HEK293 (cell line): ENCODE data around the gene CNKSR3.

Experiments used
- CTCF ChIA-PET: fragments of 350-600 bp; formaldehyde crosslinking; extraction: SDS; loops from one replicate; lab custom pipeline; 2021; ENCODE audit warnings: antibody characterized with exemption; lab: Yijun Ruan, JAX
- POLR2A ChIA-PET: fragments of 300-600 bp; formaldehyde crosslinking; extraction: SDS; loops from one replicate; lab custom pipeline; 2020; ENCODE audit warnings: antibody characterized with exemption, inconsistent platforms; lab: Yijun Ruan, JAX
- H3K27ac ChIP-seq: fragments of 200-500 bp; sonication (Bioruptor generic); 2 replicates; pipeline ENCODE4 v1.5.1; 2014; ENCODE audit warnings: low read depth, low read length, control low read depth, inconsistent platforms; ENCODE audit errors: extremely low read depth
- H3K36me3 ChIP-seq, 2 experiments: fragments of 200-500 bp in 1 of 2; sonication (Bioruptor generic) in 1 of 2; 1 replicate in 1 of 2; 2 replicates in 1 of 2; pipeline ENCODE4 v1.5.1; 2014 to 2017; ENCODE audit warnings: inconsistent platforms in 2 of 2, low read length in 2 of 2; ENCODE audit not compliant: control insufficient read depth in 2 of 2, insufficient read depth in 1 of 2
- H3K4me1 ChIP-seq: fragments of 200-500 bp; sonication (Bioruptor generic); 2 replicates; pipeline ENCODE4 v1.5.1; 2014; ENCODE audit warnings: mild to moderate bottlenecking, low read length, inconsistent platforms; ENCODE audit not compliant: control insufficient read depth, insufficient read depth
- H3K4me3 ChIP-seq: 2 replicates; pipeline ENCODE4 v1.5.1; 2011; ENCODE audit warnings: low read depth, mild to moderate bottlenecking, control low read depth, low read length, moderate library complexity
- H3K9me3 ChIP-seq: fragments of 200-500 bp; sonication (Bioruptor generic); 2 replicates; pipeline ENCODE4 v1.5.1; 2014; ENCODE audit warnings: low read depth, low read length, inconsistent platforms; ENCODE audit not compliant: control insufficient read depth, insufficient read depth
- HOXC10 ChIP-seq: sonication (generic); formaldehyde crosslinking; IDR thresholded peaks from 2 replicates; pipeline ENCODE4 v1.8.1; 2023; ENCODE audit warnings: mild to moderate bottlenecking, missing genetic modification reagents
- PRDM6 ChIP-seq: fragments of 450-650 bp; formaldehyde crosslinking; IDR thresholded peaks from 2 replicates; pipeline ENCODE4 v1.5.1; 2017; ENCODE audit warnings: missing biosample characterization, missing genetic modification characterization
- YY1 ChIP-seq: fragments of 450-650 bp; formaldehyde crosslinking; IDR thresholded peaks from 2 replicates; pipeline ENCODE4 v1.5.1; 2018; ENCODE audit warnings: missing biosample characterization, missing genetic modification characterization
- ZFP41 ChIP-seq: fragments of 450-650 bp; formaldehyde crosslinking; IDR thresholded peaks from 2 replicates; pipeline ENCODE4 v1.5.1; 2016; ENCODE audit warnings: missing biosample characterization, missing genetic modification characterization, borderline replicate concordance
- ZNF211 ChIP-seq: fragments of 450-650 bp; formaldehyde crosslinking; IDR thresholded peaks from 2 replicates; pipeline ENCODE4 v1.5.1; 2016; ENCODE audit warnings: low read depth, missing biosample characterization, missing genetic modification characterization
- ZNF223 ChIP-seq: fragments of 450-650 bp; formaldehyde crosslinking; IDR thresholded peaks from 2 replicates; pipeline ENCODE4 v1.5.1; 2016; ENCODE audit warnings: missing biosample characterization, missing genetic modification characterization
- ZNF292 ChIP-seq: fragments of 450-650 bp; formaldehyde crosslinking; IDR thresholded peaks from 2 replicates; pipeline ENCODE4 v1.5.1; 2016; ENCODE audit warnings: low read depth, missing biosample characterization, missing genetic modification characterization, borderline replicate concordance
- ZNF48 ChIP-seq: fragments of 450-650 bp; formaldehyde crosslinking; IDR thresholded peaks from 2 replicates; pipeline ENCODE4 v1.5.1; 2016; ENCODE audit warnings: missing biosample characterization, missing genetic modification characterization
- ZNF488 ChIP-seq: fragments of 450-650 bp; formaldehyde crosslinking; IDR thresholded peaks from 2 replicates; pipeline ENCODE4 v1.5.1; 2016; ENCODE audit warnings: missing biosample characterization, missing genetic modification characterization
- ZNF513 ChIP-seq: fragments of 450-650 bp; IDR thresholded peaks from 2 replicates; pipeline ENCODE4 v1.5.1; 2018; ENCODE audit warnings: missing biosample characterization, missing genetic modification characterization
- ZNF558 ChIP-seq: fragments of 450-650 bp; formaldehyde crosslinking; IDR thresholded peaks from 2 replicates; pipeline ENCODE4 v1.5.1; 2016; ENCODE audit warnings: missing biosample characterization, missing genetic modification characterization
- ZNF704 ChIP-seq: fragments of 450-650 bp; formaldehyde crosslinking; IDR thresholded peaks from 2 replicates; pipeline ENCODE4 v1.5.1; 2016; ENCODE audit warnings: missing biosample characterization, missing genetic modification characterization
- ZNF747 ChIP-seq: fragments of 450-650 bp; formaldehyde crosslinking; IDR thresholded peaks from 2 replicates; pipeline ENCODE4 v1.5.1; 2016; ENCODE audit warnings: missing biosample characterization, missing genetic modification characterization

The CNKSR3 gene

GRCh38 chr6:154548130-154548830 lies 37.8 kb upstream of the CNKSR3 start (continued):
- no peak for TF ChIP-seq ZFP41 (tag by site-specific recombination)
- no peak for TF ChIP-seq ZNF223 (tag by site-specific recombination)
- TF ChIP-seq ZNF558, result no peak
- no peak for TF ChIP-seq ZNF747
- TF ChIP-seq ZNF704 (tag by site-specific recombination), result no peak
- no peak for TF ChIP-seq YY1 (tag by site-specific recombination)
- no peak for TF ChIP-seq ZNF292 (tag by site-specific recombination)
- no peak for TF ChIP-seq ZNF48 (tag by site-specific recombination)
- no peak for TF ChIP-seq ZNF211 (tag by site-specific recombination)

- H3K4me3 ChIP-seq, result no peak overlapping the region
- no peak for TF ChIP-seq HOXC10
- TF ChIP-seq PRDM6 (tag by site-specific recombination), result peak; percentile 22; the same call in 1 of the 2 replicates
- no peak for TF ChIP-seq ZNF488 (tag by site-specific recombination)
- CTCF ChIA-PET, result interaction anchor here (0.6 to 1.5 kb wide), 3 partner anchors 12 to 391 kb away, joined by 3 to 4 read pairs (median 4); no protein-coding TSS in a partner anchor
- H3K27ac ChIP-seq, result no peak overlapping the region
- POLR2A ChIA-PET, result no interaction called here
- no peaks in the 10 kb centered on the region for H3K9me3 ChIP-seq
- H3K36me3 ChIP-seq, result no peaks in the 10 kb centered on the region
- peaks cover 5% of the 10 kb centered on the region for H3K4me1 ChIP-seq
These were observed 33.1 kb upstream of the CNKSR3 start for GRCh38 chr6:154543628-154544027.

GRCh38 chr6:154542747-154543146 lies 32.3 kb upstream of the CNKSR3 start:
- H3K27ac ChIP-seq, result no peak overlapping the region
- POLR2A ChIA-PET, result interaction anchor here (0.6 to 1.5 kb wide), 3 partner anchors 14 to 76 kb away, joined by 3 to 4 read pairs (median 3); no protein-coding TSS in a partner anchor
- no peaks in the 10 kb centered on the region for H3K36me3 ChIP-seq
- H3K4me1 ChIP-seq, result peaks cover 1% of the 10 kb centered on the region; the same call in 1 of the 2 replicates
- CTCF ChIA-PET, result interaction anchor here (0.6 to 1.5 kb wide), 6 partner anchors 9 to 133 kb away, joined by 3 to 6 read pairs (median 3); partner anchors contain the start of gene CNKSR3
- no peak overlapping the region for H3K4me3 ChIP-seq
- no peaks in the 10 kb centered on the region for H3K9me3 ChIP-seq
- peak; percentile 36; the same call in 1 of the 2 replicates for TF ChIP-seq PRDM6 (tag by site-specific recombination)
- TF ChIP-seq ZNF513 (tag by site-specific recombination), result no peak
